ENCODE results near the gene STMP1. TPM values are rescaled to one million over a fixed set of nuclear protein-coding genes. Genes with fewer than 3 reads are reported as not detected.
A peak's percentile ranks its signal among the peaks of the same experiment; 100 is the strongest.

The STMP1 gene
- total RNA-seq, 1 donor from 2014 or later, result 13.5 TPM

GRCh38 chr7:135706858-135707569 lies 44.7 kb downstream of the STMP1 start:
- TF ChIP-seq POLR2AphosphoS5 (IDR thresholded peaks at IDR 0.05; ENCODE audit: insufficient read depth in 1 of 2, low read depth in 1 of 2), result no peak
- TF ChIP-seq CTCF (IDR thresholded peaks at IDR 0.05), result no peak
- no peak for TF ChIP-seq POLR2A (IDR thresholded peaks at IDR 0.05)
- intact Hi-C loops (cut with DNase I), result no loop called here
- Histone ChIP-seq H3K9me3 (no peaks in the 10 kb centered on the region), H3K36me3 (no peaks in the 10 kb centered on the region), H3K4me1 (peaks cover 5% of the 10 kb centered on the region), H3K4me3 (no peak overlapping the region), H3K27ac (no peak overlapping the region), H3K27me3 (no peaks in the 10 kb centered on the region)
- no peak for DNase-seq (ENCODE audit: extremely low spot score in 2 of 2)

GRCh38 chr7:135707570-135707966 lies 45.3 kb downstream of the STMP1 start:
- no peak overlapping the region for H3K4me3 ChIP-seq
- intact Hi-C loops (cut with DNase I), result no loop called here
- DNase-seq (ENCODE audit: extremely low spot score in 2 of 2), result no peak
- H3K9me3 ChIP-seq, result no peaks in the 10 kb centered on the region
- H3K36me3 ChIP-seq, result no peaks in the 10 kb centered on the region
- TF ChIP-seq POLR2AphosphoS5 (IDR thresholded peaks at IDR 0.05; ENCODE audit: insufficient read depth in 1 of 2, low read depth in 1 of 2) (no peak), CTCF (IDR thresholded peaks at IDR 0.05) (no peak), POLR2A (IDR thresholded peaks at IDR 0.05) (no peak)
- H3K27me3 ChIP-seq, result no peaks in the 10 kb centered on the region
- peaks cover 5% of the 10 kb centered on the region for H3K4me1 ChIP-seq
- no peak overlapping the region for H3K27ac ChIP-seq

GRCh38 chr7:135708041-135708440 lies 45.7 kb downstream of the STMP1 start:
- H3K36me3 ChIP-seq, result no peaks in the 10 kb centered on the region
- no peaks in the 10 kb centered on the region for H3K27me3 ChIP-seq
- H3K9me3 ChIP-seq, result no peaks in the 10 kb centered on the region
- intact Hi-C loops (cut with DNase I), result no loop called here
- no peak for DNase-seq (ENCODE audit: extremely low spot score in 2 of 2)
- TF ChIP-seq POLR2AphosphoS5 (IDR thresholded peaks at IDR 0.05; ENCODE audit: insufficient read depth in 1 of 2, low read depth in 1 of 2) (no peak), POLR2A (IDR thresholded peaks at IDR 0.05) (no peak), CTCF (IDR thresholded peaks at IDR 0.05) (no peak)
- H3K4me1 ChIP-seq, result peaks cover 5% of the 10 kb centered on the region
- H3K27ac ChIP-seq, result no peak overlapping the region
- H3K4me3 ChIP-seq, result no peak overlapping the region

GRCh38 chr7:135709508-135709907 lies 47.2 kb downstream of the STMP1 start:
- no peak for DNase-seq (ENCODE audit: extremely low spot score in 2 of 2)
- no peak for TF ChIP-seq POLR2A (IDR thresholded peaks at IDR 0.05)
- TF ChIP-seq POLR2AphosphoS5 (IDR thresholded peaks at IDR 0.05; ENCODE audit: insufficient read depth in 1 of 2, low read depth in 1 of 2), result no peak
- TF ChIP-seq CTCF (IDR thresholded peaks at IDR 0.05), result no peak
- H3K4me1 ChIP-seq, result peaks cover 5% of the 10 kb centered on the region
- intact Hi-C loops (cut with DNase I), result no loop called here
- H3K27me3 ChIP-seq, result no peaks in the 10 kb centered on the region
- H3K27ac ChIP-seq, result no peak overlapping the region
- no peaks in the 10 kb centered on the region for H3K36me3 ChIP-seq
- H3K9me3 ChIP-seq, result no peaks in the 10 kb centered on the region
- H3K4me3 ChIP-seq, result no peak overlapping the region

- Histone ChIP-seq H3K36me3 (no peaks in the 10 kb centered on the region), H3K9me3 (no peaks in the 10 kb centered on the region), H3K27me3 (no peaks in the 10 kb centered on the region), H3K27ac (no peak overlapping the region), H3K4me1 (peaks cover 5% of the 10 kb centered on the region), H3K4me3 (peak overlapping the region in 1 of 2 donors; percentile 27)
- DNase-seq (ENCODE audit: extremely low spot score in 2 of 2), result no peak
- intact Hi-C loops (cut with DNase I), result no loop called here
- TF ChIP-seq POLR2A (IDR thresholded peaks at IDR 0.05), result no peak
- no peak for TF ChIP-seq POLR2AphosphoS5 (IDR thresholded peaks at IDR 0.05; ENCODE audit: insufficient read depth in 1 of 2, low read depth in 1 of 2)
- TF ChIP-seq CTCF (IDR thresholded peaks at IDR 0.05), result no peak
Measured at GRCh38 chr7:135710417-135711138, 48.3 kb downstream of the STMP1 start.

Measured in vagina (tissue), 2 donors.